ENCODE results near the gene FANCG.

FANCG gene

GRCh38 chr9:35096035-35096849 is 16.5 kb upstream of the FANCG start, which contains the start of gene PIGO:
TSS of gene PIGO (minus strand) at chr9:35096591. CDS start at chr9:35095565, 1,026 bp downstream.
- Histone ChIP-seq H3K9me3 (ENCODE audit: control insufficient read depth, insufficient read depth, low read length) (no peaks in the 10 kb centered on the region), H3K4me3 (ENCODE audit: low read depth, low read length) (peak within 1 kb of the TSS; percentile 96), H3K36me3 (ENCODE audit: control insufficient read depth, insufficient read depth, low read length) (peaks cover 25% of the 10 kb centered on the region), H3K27me3 (ENCODE audit: control insufficient read depth, insufficient read depth, low read length) (no peaks in the 10 kb centered on the region), H3K9ac (ENCODE audit: low read depth, low read length) (peak within 1 kb of the TSS; percentile 96), H3K4me1 (ENCODE audit: control insufficient read depth, insufficient read depth, low read length) (no peaks in the 10 kb centered on the region)

- H3K9me3 ChIP-seq (ENCODE audit: control insufficient read depth, insufficient read depth, low read length): no peaks in the 10 kb centered on the region
- H3K4me1 ChIP-seq (ENCODE audit: control insufficient read depth, insufficient read depth, low read length): no peaks in the 10 kb centered on the region
- H3K4me3 ChIP-seq (ENCODE audit: low read depth, low read length): no peak overlapping the region
- H3K9ac ChIP-seq (ENCODE audit: low read depth, low read length): no peak overlapping the region
- H3K27me3 ChIP-seq (ENCODE audit: control insufficient read depth, insufficient read depth, low read length): no peaks in the 10 kb centered on the region
- H3K36me3 ChIP-seq (ENCODE audit: control insufficient read depth, insufficient read depth, low read length): peaks cover 35% of the 10 kb centered on the region
Observed at GRCh38 chr9:35091536-35091935, 11.8 kb upstream of the FANCG start.

GRCh38 chr9:35089434-35089833 is 9.7 kb upstream of the FANCG start:
- Histone ChIP-seq H3K27me3 (ENCODE audit: control insufficient read depth, insufficient read depth, low read length) (no peaks in the 10 kb centered on the region), H3K9me3 (ENCODE audit: control insufficient read depth, insufficient read depth, low read length) (no peaks in the 10 kb centered on the region), H3K4me3 (ENCODE audit: low read depth, low read length) (no peak overlapping the region), H3K9ac (ENCODE audit: low read depth, low read length) (no peak overlapping the region), H3K4me1 (ENCODE audit: control insufficient read depth, insufficient read depth, low read length) (no peaks in the 10 kb centered on the region), H3K36me3 (ENCODE audit: control insufficient read depth, insufficient read depth, low read length) (peaks cover 35% of the 10 kb centered on the region)

GRCh38 chr9:35085078-35085477 is 5.3 kb upstream of the FANCG start:
- no peak overlapping the region for H3K9ac ChIP-seq (ENCODE audit: low read depth, low read length)
- peaks cover 10% of the 10 kb centered on the region for H3K36me3 ChIP-seq (ENCODE audit: control insufficient read depth, insufficient read depth, low read length)
- no peak overlapping the region for H3K4me3 ChIP-seq (ENCODE audit: low read depth, low read length)
- H3K27me3 ChIP-seq (ENCODE audit: control insufficient read depth, insufficient read depth, low read length): no peaks in the 10 kb centered on the region
- no peaks in the 10 kb centered on the region for H3K9me3 ChIP-seq (ENCODE audit: control insufficient read depth, insufficient read depth, low read length)
- no peaks in the 10 kb centered on the region for H3K4me1 ChIP-seq (ENCODE audit: control insufficient read depth, insufficient read depth, low read length)

GRCh38 chr9:35079041-35079425 is 709 bp downstream of the FANCG start:
- Histone ChIP-seq H3K4me1 (ENCODE audit: control insufficient read depth, insufficient read depth, low read length) (peaks cover 8% of the 10 kb centered on the region), H3K27me3 (ENCODE audit: control insufficient read depth, insufficient read depth, low read length) (no peaks in the 10 kb centered on the region), H3K4me3 (ENCODE audit: low read depth, low read length) (peak overlapping the region; percentile 98), H3K9ac (ENCODE audit: low read depth, low read length) (peak overlapping the region; percentile 88), H3K9me3 (ENCODE audit: control insufficient read depth, insufficient read depth, low read length) (no peaks in the 10 kb centered on the region), H3K36me3 (ENCODE audit: control insufficient read depth, insufficient read depth, low read length) (peaks cover 28% of the 10 kb centered on the region)

- Histone ChIP-seq H3K9ac (ENCODE audit: low read depth, low read length) (peak overlapping the region; percentile 14), H3K36me3 (ENCODE audit: control insufficient read depth, insufficient read depth, low read length) (peaks cover 30% of the 10 kb centered on the region), H3K4me3 (ENCODE audit: low read depth, low read length) (peak overlapping the region; percentile 98), H3K9me3 (ENCODE audit: control insufficient read depth, insufficient read depth, low read length) (no peaks in the 10 kb centered on the region), H3K4me1 (ENCODE audit: control insufficient read depth, insufficient read depth, low read length) (peaks cover 8% of the 10 kb centered on the region), H3K27me3 (ENCODE audit: control insufficient read depth, insufficient read depth, low read length) (no peaks in the 10 kb centered on the region)
Observed at GRCh38 chr9:35078066-35078465, 1.7 kb downstream of the FANCG start.

- Histone ChIP-seq H3K4me3 (ENCODE audit: low read depth, low read length) (no peak overlapping the region), H3K9ac (ENCODE audit: low read depth, low read length) (no peak overlapping the region), H3K36me3 (ENCODE audit: control insufficient read depth, insufficient read depth, low read length) (peaks cover 30% of the 10 kb centered on the region), H3K27me3 (ENCODE audit: control insufficient read depth, insufficient read depth, low read length) (no peaks in the 10 kb centered on the region), H3K9me3 (ENCODE audit: control insufficient read depth, insufficient read depth, low read length) (no peaks in the 10 kb centered on the region), H3K4me1 (ENCODE audit: control insufficient read depth, insufficient read depth, low read length) (peaks cover 11% of the 10 kb centered on the region)
Observed at GRCh38 chr9:35076848-35077247, 2.9 kb downstream of the FANCG start.

- H3K9ac ChIP-seq (ENCODE audit: low read depth, low read length): no peak overlapping the region
- peaks cover 11% of the 10 kb centered on the region for H3K4me1 ChIP-seq (ENCODE audit: control insufficient read depth, insufficient read depth, low read length)
- no peaks in the 10 kb centered on the region for H3K9me3 ChIP-seq (ENCODE audit: control insufficient read depth, insufficient read depth, low read length)
- no peak overlapping the region for H3K4me3 ChIP-seq (ENCODE audit: low read depth, low read length)
- H3K36me3 ChIP-seq (ENCODE audit: control insufficient read depth, insufficient read depth, low read length): peaks cover 30% of the 10 kb centered on the region
- no peaks in the 10 kb centered on the region for H3K27me3 ChIP-seq (ENCODE audit: control insufficient read depth, insufficient read depth, low read length)
Observed at GRCh38 chr9:35075358-35075757, 4.4 kb downstream of the FANCG start.

GRCh38 chr9:35074791-35075190 is 5.0 kb downstream of the FANCG start:
- Histone ChIP-seq H3K36me3 (ENCODE audit: control insufficient read depth, insufficient read depth, low read length) (peaks cover 30% of the 10 kb centered on the region), H3K4me3 (ENCODE audit: low read depth, low read length) (no peak overlapping the region), H3K27me3 (ENCODE audit: control insufficient read depth, insufficient read depth, low read length) (no peaks in the 10 kb centered on the region), H3K4me1 (ENCODE audit: control insufficient read depth, insufficient read depth, low read length) (peaks cover 15% of the 10 kb centered on the region), H3K9me3 (ENCODE audit: control insufficient read depth, insufficient read depth, low read length) (no peaks in the 10 kb centered on the region), H3K9ac (ENCODE audit: low read depth, low read length) (no peak overlapping the region)

- Histone ChIP-seq H3K36me3 (ENCODE audit: control insufficient read depth, insufficient read depth, low read length) (peaks cover 30% of the 10 kb centered on the region), H3K4me3 (ENCODE audit: low read depth, low read length) (no peak overlapping the region), H3K27me3 (ENCODE audit: control insufficient read depth, insufficient read depth, low read length) (no peaks in the 10 kb centered on the region), H3K4me1 (ENCODE audit: control insufficient read depth, insufficient read depth, low read length) (peaks cover 15% of the 10 kb centered on the region), H3K9ac (ENCODE audit: low read depth, low read length) (no peak overlapping the region), H3K9me3 (ENCODE audit: control insufficient read depth, insufficient read depth, low read length) (no peaks in the 10 kb centered on the region)
Observed at GRCh38 chr9:35074141-35074540, 5.6 kb downstream of the FANCG start.

GRCh38 chr9:35073279-35073612 is 6.5 kb downstream of the FANCG start:
- Histone ChIP-seq H3K27me3 (ENCODE audit: control insufficient read depth, insufficient read depth, low read length) (no peaks in the 10 kb centered on the region), H3K4me3 (ENCODE audit: low read depth, low read length) (no peak overlapping the region), H3K9ac (ENCODE audit: low read depth, low read length) (peak overlapping the region; percentile 82), H3K36me3 (ENCODE audit: control insufficient read depth, insufficient read depth, low read length) (peaks cover 30% of the 10 kb centered on the region), H3K4me1 (ENCODE audit: control insufficient read depth, insufficient read depth, low read length) (peaks cover 10% of the 10 kb centered on the region), H3K9me3 (ENCODE audit: control insufficient read depth, insufficient read depth, low read length) (no peaks in the 10 kb centered on the region)

- Histone ChIP-seq H3K4me1 (ENCODE audit: control insufficient read depth, insufficient read depth, low read length) (peaks cover 7% of the 10 kb centered on the region), H3K27me3 (ENCODE audit: control insufficient read depth, insufficient read depth, low read length) (no peaks in the 10 kb centered on the region), H3K36me3 (ENCODE audit: control insufficient read depth, insufficient read depth, low read length) (peaks cover 35% of the 10 kb centered on the region), H3K9me3 (ENCODE audit: control insufficient read depth, insufficient read depth, low read length) (no peaks in the 10 kb centered on the region), H3K4me3 (ENCODE audit: low read depth, low read length) (peak within 1 kb of the TSS; percentile 96), H3K9ac (ENCODE audit: low read depth, low read length) (peak within 1 kb of the TSS; percentile 95)
Observed at GRCh38 chr9:35072461-35073278, 7.1 kb downstream of the FANCG start, which contains the start of gene VCP. TSS of gene VCP (minus strand) at chr9:35072625. CDS start at chr9:35072353, 272 bp downstream.

All from iPS-15b (cell line).